GM19351 (cell line): Measurements from ENCODE around the gene SRRD.
"Not testable (repeated sequence)": the region's sequence is repeated elsewhere in the genome, so short reads cannot be mapped to it uniquely, and the experiment has no call there.

ENCODE experiments used
- ATAC-seq: cut with Tn5 transposase; IDR thresholded peaks from one replicate; pipeline ENCODE4 v1.9.1; 2021; ENCODE audit warnings: mild to moderate bottlenecking, moderate library complexity; ENCODE audit not compliant: unreplicated experiment

The SRRD gene, protein sequence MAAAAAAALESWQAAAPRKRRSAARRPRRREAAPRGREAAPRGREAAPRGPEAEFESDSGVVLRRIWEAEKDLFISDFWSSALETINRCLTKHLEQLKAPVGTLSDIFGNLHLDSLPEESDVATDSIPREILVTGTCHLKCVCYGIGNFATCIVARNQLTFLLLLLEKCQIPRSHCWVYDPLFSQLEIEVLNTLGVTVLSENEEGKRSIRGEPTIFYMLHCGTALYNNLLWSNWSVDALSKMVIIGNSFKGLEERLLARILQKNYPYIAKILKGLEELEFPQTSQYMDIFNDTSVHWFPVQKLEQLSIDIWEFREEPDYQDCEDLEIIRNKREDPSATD

GRCh38 chr22:26483439-26484359, at the start of gene SRRD, which contains the start of gene HPS4:
TSS of gene SRRD (plus strand) at chr22:26483877. CDS start at chr22:26483891, 14 bp downstream.
TSS of gene HPS4 (minus strand) at chr22:26483783. CDS start at chr22:26481762, 2,021 bp downstream.
- ATAC-seq: peak; percentile 58

GRCh38 chr22:26435327-26436093, 48.2 kb upstream of the SRRD start:
- ATAC-seq: no peak

- no peak for ATAC-seq
Observed at GRCh38 chr22:26436903-26437515, 46.7 kb upstream of the SRRD start.

GRCh38 chr22:26437694-26438392, 45.8 kb upstream of the SRRD start:
- ATAC-seq: no peak

GRCh38 chr22:26438776-26439175, 44.9 kb upstream of the SRRD start:
- ATAC-seq: not testable (repeated sequence)

DNA sequence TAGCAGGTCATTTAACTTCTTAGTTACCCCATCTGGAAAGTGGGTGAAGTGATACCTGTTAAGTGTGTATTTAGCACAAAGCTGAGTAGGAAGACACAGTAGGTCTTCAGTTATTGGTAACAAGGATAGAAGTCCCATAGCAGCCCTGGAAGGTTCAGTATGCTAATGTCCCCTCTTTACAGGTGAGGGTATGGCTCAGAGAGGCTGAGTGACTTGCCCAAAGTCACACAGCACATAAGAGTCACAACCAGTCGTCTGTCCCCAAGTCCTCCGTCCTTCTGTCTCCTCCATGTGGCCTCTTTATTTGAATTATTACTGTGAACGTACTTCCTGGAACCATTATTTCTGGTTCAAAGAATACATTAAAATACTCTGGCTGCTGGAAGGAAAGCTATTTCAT, 44.1 kb upstream of the SRRD start:
- ATAC-seq: no peak

- no peak for ATAC-seq
Observed at GRCh38 chr22:26442086-26442756, 41.5 kb upstream of the SRRD start.

- ATAC-seq: no peak
Observed at GRCh38 chr22:26443901-26444690, 39.6 kb upstream of the SRRD start.

GRCh38 chr22:26444777-26445176, 38.9 kb upstream of the SRRD start:
- ATAC-seq: no peak

- no peak for ATAC-seq
Observed at GRCh38 chr22:26445577-26446275, 38.0 kb upstream of the SRRD start.

GRCh38 chr22:26446808-26447515, 36.7 kb upstream of the SRRD start:
- ATAC-seq: no peak

- no peak for ATAC-seq
Observed at GRCh38 chr22:26447584-26448329, 35.9 kb upstream of the SRRD start.

DNA sequence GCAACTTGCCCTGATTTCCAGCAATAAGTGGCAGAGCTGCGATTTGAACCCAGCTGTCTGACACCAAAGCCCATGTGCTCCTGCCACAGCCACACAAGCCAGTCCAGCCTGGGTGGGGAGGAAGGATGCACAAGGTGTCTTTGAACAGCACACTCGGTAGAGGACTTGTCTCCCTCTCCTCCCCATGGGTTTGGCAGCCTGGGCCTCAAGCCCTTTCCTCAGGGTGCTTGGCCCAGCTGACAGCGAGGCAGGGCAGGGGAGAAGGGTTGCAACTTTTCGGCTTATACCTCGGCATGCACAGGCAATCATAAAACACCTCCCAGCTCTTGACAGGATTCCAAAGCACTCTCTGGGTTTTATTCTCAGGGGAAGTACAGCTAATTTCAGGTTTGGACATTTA, 35.3 kb upstream of the SRRD start:
- no peak for ATAC-seq

DNA sequence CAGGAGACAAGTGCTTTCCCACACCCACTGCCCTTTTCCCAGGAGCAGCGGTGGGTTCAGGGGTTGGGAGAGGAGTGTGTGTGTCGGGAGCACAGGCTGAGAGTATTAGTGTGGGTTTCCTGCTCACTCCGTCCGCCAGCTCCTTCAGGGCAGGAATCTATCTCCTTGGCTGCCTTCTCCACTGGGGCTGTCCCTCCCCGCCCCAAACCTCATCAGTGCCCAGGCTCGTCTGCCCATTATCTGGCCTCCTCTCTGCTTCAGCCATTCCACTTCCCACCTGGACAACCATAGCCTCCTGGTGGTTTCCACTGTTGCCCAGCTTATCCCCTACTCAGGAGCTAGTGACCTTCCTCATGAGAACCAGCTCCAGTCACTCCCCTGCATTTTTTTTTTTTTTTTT, 34.7 kb upstream of the SRRD start:
- ATAC-seq: no peak

DNA sequence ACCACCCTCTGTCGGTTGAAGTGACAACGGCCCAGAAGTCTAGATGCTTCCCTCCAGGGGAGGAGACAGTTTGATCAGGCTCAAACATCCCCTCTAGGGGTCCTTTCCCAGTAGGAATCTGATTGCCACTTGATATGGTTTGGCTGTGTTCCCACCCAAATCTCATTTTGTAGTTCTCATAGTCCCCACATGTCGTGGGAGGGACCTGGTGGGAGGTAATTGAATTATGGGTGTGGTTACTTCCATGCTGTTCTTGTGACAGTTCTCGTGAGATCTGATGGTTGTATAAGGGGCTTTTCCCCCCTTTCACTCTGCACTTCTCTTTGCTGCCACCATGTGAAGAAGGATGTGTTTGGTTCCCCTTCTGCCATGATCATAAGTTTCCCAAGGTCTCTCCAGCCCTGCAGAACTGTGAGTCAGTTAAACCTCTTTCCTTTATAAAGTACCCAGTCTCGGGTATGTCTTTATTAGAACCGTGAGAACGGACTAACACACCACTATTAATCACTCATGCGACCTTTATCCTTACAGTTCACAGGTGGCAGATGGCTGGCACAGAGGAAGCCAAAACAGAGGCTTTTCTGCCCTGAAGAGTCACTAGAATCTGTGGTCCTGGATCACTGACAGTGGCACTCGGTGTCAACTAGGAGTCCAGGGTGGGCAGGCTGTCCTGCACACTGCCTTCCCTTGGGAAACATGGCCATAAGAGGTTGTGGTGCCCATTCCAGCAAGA, 33.1 kb upstream of the SRRD start:
- ATAC-seq: no peak
